HFFc6 (cell line): ENCODE results near the gene TPD52L2. TPM values are rescaled to one million over a fixed set of nuclear protein-coding genes. Genes with fewer than 3 reads are reported as not detected.

Experiments used
- DNase-seq: peaks from one replicate; pipeline ENCODE4 v3.0.0-alpha.2; 2018
- H3K27ac Mint-ChIP-seq: 2 replicates; pipeline ENCODE4 v1.8.0; 2020; ENCODE audit warnings: mild to moderate bottlenecking, mixed read lengths
- H3K27me3 Mint-ChIP-seq: 2 replicates; pipeline ENCODE4 v1.8.0; 2021; ENCODE audit warnings: mild to moderate bottlenecking, moderate library complexity, mixed read lengths; ENCODE audit not compliant: insufficient read depth
- H3K36me3 Mint-ChIP-seq: 2 replicates; pipeline ENCODE4 v1.8.0; 2021; ENCODE audit warnings: low read depth, mixed read lengths
- H3K4me1 Mint-ChIP-seq: 2 replicates; pipeline ENCODE4 v1.8.0; 2020; ENCODE audit warnings: low read depth, mixed read lengths
- H3K4me3 Mint-ChIP-seq: 2 replicates; pipeline ENCODE4 v1.8.0; 2020; ENCODE audit warnings: mild to moderate bottlenecking, moderate library complexity, mixed read lengths
- H3K9me3 Mint-ChIP-seq: 2 replicates; pipeline ENCODE4 v1.8.0; 2020; ENCODE audit warnings: mild to moderate bottlenecking, mixed read lengths
- CTCF ChIP-seq: fragments of 200-600 bp; sonication (generic); IDR thresholded peaks from 2 replicates; pipeline ENCODE4 v1.5.0; 2021; ENCODE audit warnings: antibody characterized with exemption, mild to moderate bottlenecking
- total RNA-seq, 6 experiments: library from RNA; stranded (reverse); fragmentation: NEBNext Ultra II Directional; extraction: Animal tissue kit (Norgen Biotek cat#: 25700); gene quantifications; 2 replicates in 1 of 6; 3 replicates in 5 of 6; pipeline ENCODE4 v1.2.3, GENCODE V29; 2021

TPD52L2 gene
- total RNA-seq, 6 experiments from 2014 or later, result 161 to 196 (median 169) TPM

- TF ChIP-seq CTCF, result no peak
- Mint-ChIP-seq H3K9me3 (no peaks in the 10 kb centered on the region), H3K4me1 (peaks cover 26% of the 10 kb centered on the region), H3K27me3 (peaks cover 8% of the 10 kb centered on the region; the same call in 1 of the 2 replicates), H3K36me3 (peaks cover 13% of the 10 kb centered on the region), H3K4me3 (no peak overlapping the region), H3K27ac (no peak overlapping the region)
- DNase-seq, result no peak
These were observed 5.8 kb upstream of the TPD52L2 start for GRCh38 chr20:63859166-63859699.

- Mint-ChIP-seq H3K27ac (no peak overlapping the region), H3K27me3 (peaks cover 8% of the 10 kb centered on the region; the same call in 1 of the 2 replicates), H3K4me1 (peaks cover 26% of the 10 kb centered on the region), H3K9me3 (no peaks in the 10 kb centered on the region), H3K36me3 (peaks cover 13% of the 10 kb centered on the region), H3K4me3 (no peak overlapping the region)
- TF ChIP-seq CTCF, result no peak
- DNase-seq, result no peak
These were observed 4.6 kb upstream of the TPD52L2 start for GRCh38 chr20:63860325-63861051.

GRCh38 chr20:63861365-63861934 is 3.6 kb upstream of the TPD52L2 start, which contains the start of gene ABHD16B:
Gene ABHD16B, plus strand, starts transcription at chr20:63861498. Its CDS starts 43 bp downstream, at chr20:63861541.
- peaks cover 33% of the 10 kb centered on the region for H3K4me1 Mint-ChIP-seq
- DNase-seq, result no peak
- no peak within 1 kb of the TSS for H3K4me3 Mint-ChIP-seq
- no peaks in the 10 kb centered on the region for H3K9me3 Mint-ChIP-seq
- peaks cover 22% of the 10 kb centered on the region for H3K36me3 Mint-ChIP-seq
- TF ChIP-seq CTCF, result no peak
- 0 out of 2 replicates have a peak, but pooled peaks cover 4% of the 10 kb centered on the region for H3K27me3 Mint-ChIP-seq
- H3K27ac Mint-ChIP-seq, result no peak within 1 kb of the TSS

GRCh38 chr20:63861981-63862901 is 2.8 kb upstream of the TPD52L2 start:
- no peak for TF ChIP-seq CTCF
- H3K36me3 Mint-ChIP-seq, result peaks cover 22% of the 10 kb centered on the region
- peaks cover 33% of the 10 kb centered on the region for H3K4me1 Mint-ChIP-seq
- no peak overlapping the region for H3K4me3 Mint-ChIP-seq
- no peaks in the 10 kb centered on the region for H3K27me3 Mint-ChIP-seq
- H3K9me3 Mint-ChIP-seq, result no peaks in the 10 kb centered on the region
- no peak overlapping the region for H3K27ac Mint-ChIP-seq
- DNase-seq, result no peak
